GM06990 (cell line): ENCODE measurements around the gene OSBPL8.

Source experiments
- DNase-seq: peaks from one replicate; pipeline ENCODE4 v3.0.0-alpha.2; 2011; ENCODE audit not compliant: insufficient read length; ENCODE audit errors: extremely low read depth
- H3K27me3 ChIP-seq: replicated peaks from 2 replicates; pipeline ENCODE4 v1.6.0; 2011; ENCODE audit warnings: low read length; ENCODE audit not compliant: control insufficient read depth, insufficient read depth
- H3K36me3 ChIP-seq: 2 replicates; pipeline ENCODE4 v1.5.1; 2011; ENCODE audit warnings: low read length; ENCODE audit not compliant: control insufficient read depth, insufficient read depth
- H3K4me3 ChIP-seq: replicated peaks from 2 replicates; pipeline ENCODE4 v1.5.1; 2011; ENCODE audit warnings: low read depth, mild to moderate bottlenecking, control low read depth, low read length
- TF ChIP-seq, protein P1 (sequence below): IDR thresholded peaks from 2 replicates; pipeline ENCODE4 v1.5.1; 2011; ENCODE audit warnings: low read length, control low read depth, mild to moderate bottlenecking, inconsistent platforms; ENCODE audit not compliant: insufficient read depth, poor library complexity, severe bottlenecking

The OSBPL8 gene

DNA sequence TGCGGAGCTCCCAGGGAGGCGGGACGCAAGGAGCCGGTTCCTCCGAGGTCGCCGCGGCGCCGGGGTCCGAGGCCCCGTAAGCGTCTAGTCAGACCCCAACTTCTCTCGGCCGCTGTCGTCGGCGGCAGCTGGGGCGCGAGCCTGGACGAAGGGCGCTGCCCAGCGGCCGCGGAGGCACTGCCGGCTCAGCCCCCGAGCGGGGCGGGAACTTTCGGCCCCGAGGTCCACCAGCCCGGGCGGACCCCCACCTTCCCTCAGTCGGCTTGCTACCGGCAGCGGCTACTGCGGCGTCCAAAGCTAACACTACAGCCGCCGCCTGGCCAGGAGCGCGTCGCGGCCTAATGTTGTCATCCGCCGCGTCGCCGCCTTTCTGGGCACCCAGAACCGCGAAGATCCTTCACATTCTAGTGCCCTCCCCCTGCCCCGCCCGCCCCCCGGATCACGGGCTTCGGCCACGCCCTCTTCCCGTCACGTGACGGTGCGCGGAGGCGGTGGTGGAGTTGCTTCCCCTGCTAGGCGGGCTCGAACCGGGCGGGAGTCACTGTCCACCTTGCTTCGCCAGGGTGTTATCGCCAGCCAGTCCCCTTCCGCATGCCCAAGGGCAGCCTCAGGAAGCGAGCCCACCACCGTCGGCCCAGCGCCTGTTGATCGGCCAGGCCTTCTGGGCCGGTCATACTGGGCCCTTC is at the start of gene OSBPL8:
Gene OSBPL8 (minus strand): TSS at position 372 of the 686 bp plus-strand sequence. CDS start 72,220 bp downstream, outside the sequence.
- Histone ChIP-seq H3K36me3 (no peaks in the 10 kb centered on the region), H3K27me3 (no peaks in the 10 kb centered on the region), H3K4me3 (peak within 1 kb of the TSS; percentile 81)
- TF ChIP-seq, protein P1, sequence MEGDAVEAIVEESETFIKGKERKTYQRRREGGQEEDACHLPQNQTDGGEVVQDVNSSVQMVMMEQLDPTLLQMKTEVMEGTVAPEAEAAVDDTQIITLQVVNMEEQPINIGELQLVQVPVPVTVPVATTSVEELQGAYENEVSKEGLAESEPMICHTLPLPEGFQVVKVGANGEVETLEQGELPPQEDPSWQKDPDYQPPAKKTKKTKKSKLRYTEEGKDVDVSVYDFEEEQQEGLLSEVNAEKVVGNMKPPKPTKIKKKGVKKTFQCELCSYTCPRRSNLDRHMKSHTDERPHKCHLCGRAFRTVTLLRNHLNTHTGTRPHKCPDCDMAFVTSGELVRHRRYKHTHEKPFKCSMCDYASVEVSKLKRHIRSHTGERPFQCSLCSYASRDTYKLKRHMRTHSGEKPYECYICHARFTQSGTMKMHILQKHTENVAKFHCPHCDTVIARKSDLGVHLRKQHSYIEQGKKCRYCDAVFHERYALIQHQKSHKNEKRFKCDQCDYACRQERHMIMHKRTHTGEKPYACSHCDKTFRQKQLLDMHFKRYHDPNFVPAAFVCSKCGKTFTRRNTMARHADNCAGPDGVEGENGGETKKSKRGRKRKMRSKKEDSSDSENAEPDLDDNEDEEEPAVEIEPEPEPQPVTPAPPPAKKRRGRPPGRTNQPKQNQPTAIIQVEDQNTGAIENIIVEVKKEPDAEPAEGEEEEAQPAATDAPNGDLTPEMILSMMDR = peak; percentile 8
- peak; percentile 95 for DNase-seq

DNA sequence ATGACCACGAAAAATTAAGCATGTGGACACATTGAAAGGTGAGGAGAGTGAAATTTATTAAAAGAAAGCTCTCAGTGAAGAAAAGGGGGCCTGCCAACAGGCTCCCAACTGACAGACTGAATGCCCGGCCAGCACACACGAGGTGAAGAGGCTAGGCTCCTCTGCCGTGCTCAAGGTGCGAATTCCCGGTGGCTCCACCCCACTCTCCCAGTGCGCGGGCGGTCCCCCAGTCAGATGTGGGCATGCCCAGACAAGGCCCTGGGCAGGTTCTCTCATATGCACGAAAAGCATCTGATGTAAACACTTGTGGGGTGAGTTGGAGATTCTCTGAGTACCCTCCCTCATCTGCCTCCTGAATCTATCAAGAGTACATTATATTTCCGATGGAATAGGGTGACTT is 48.5 kb upstream of the OSBPL8 start:
- TF ChIP-seq, protein P1 = no peak
- H3K36me3 ChIP-seq = no peaks in the 10 kb centered on the region
- DNase-seq = no peak
- H3K4me3 ChIP-seq = no peak overlapping the region
- no peaks in the 10 kb centered on the region for H3K27me3 ChIP-seq

- Histone ChIP-seq H3K36me3 (no peaks in the 10 kb centered on the region), H3K27me3 (no peaks in the 10 kb centered on the region), H3K4me3 (no peak overlapping the region)
- TF ChIP-seq, protein P1 = no peak
- DNase-seq = no peak
These were observed 35.5 kb upstream of the OSBPL8 start for GRCh38 chr12:76595056-76595455.

DNA sequence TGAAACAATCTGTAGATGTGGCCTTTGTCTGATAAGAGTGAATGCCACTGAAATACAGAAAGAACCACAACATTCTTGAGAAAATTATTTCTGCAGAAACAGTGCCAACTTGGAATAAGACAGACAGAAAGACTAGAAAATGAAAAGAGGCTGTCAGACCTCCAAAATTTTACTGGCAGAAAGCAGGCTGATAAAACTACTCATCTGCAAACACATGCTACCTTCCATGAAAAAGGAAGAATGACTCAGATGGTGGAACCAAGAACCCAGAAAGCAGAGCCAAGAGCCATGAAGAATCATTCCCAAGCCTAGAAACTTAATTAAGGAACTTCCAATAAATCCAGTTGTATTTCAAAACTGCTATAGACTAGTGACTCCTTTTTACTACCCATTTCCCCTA is 31.9 kb upstream of the OSBPL8 start:
- H3K27me3 ChIP-seq = no peaks in the 10 kb centered on the region
- H3K4me3 ChIP-seq = no peak overlapping the region
- DNase-seq = no peak
- TF ChIP-seq, protein P1 = no peak
- H3K36me3 ChIP-seq = no peaks in the 10 kb centered on the region

- no peak for DNase-seq
- TF ChIP-seq, protein P1 = no peak
- H3K36me3 ChIP-seq = no peaks in the 10 kb centered on the region
- H3K27me3 ChIP-seq = no peaks in the 10 kb centered on the region
- no peak overlapping the region for H3K4me3 ChIP-seq
These were observed 30.6 kb upstream of the OSBPL8 start for GRCh38 chr12:76590131-76590530.
